Glutamatergic neuron (in vitro differentiated cells): ENCODE measurements around the gene BAIAP2L2. TPM values are rescaled to one million over a fixed set of nuclear protein-coding genes. Genes with fewer than 3 reads are reported as not detected.

Experiments used
- DNase-seq: peaks from one replicate; pipeline ENCODE4 v3.0.0; 2022
- H3K27ac Mint-ChIP-seq: one replicate; pipeline ENCODE4 v1.8.0; 2020; ENCODE audit warnings: mild to moderate bottlenecking, mixed read lengths, inconsistent platforms; ENCODE audit not compliant: unreplicated experiment
- H3K27me3 Mint-ChIP-seq: one replicate; pipeline ENCODE4 v1.8.0; 2020; ENCODE audit warnings: mild to moderate bottlenecking, moderate library complexity, mixed read lengths, inconsistent platforms; ENCODE audit not compliant: unreplicated experiment
- H3K36me3 Mint-ChIP-seq: one replicate; pipeline ENCODE4 v1.8.0; 2020; ENCODE audit warnings: mild to moderate bottlenecking, mixed read lengths, inconsistent platforms; ENCODE audit not compliant: unreplicated experiment
- H3K4me1 Mint-ChIP-seq: one replicate; pipeline ENCODE4 v1.8.0; 2020; ENCODE audit warnings: mild to moderate bottlenecking, low read depth, mixed read lengths, inconsistent platforms; ENCODE audit not compliant: unreplicated experiment
- H3K4me3 Mint-ChIP-seq: one replicate; pipeline ENCODE4 v1.8.0; 2020; ENCODE audit warnings: mild to moderate bottlenecking, mixed read lengths, inconsistent platforms; ENCODE audit not compliant: unreplicated experiment
- H3K9me3 Mint-ChIP-seq: one replicate; pipeline ENCODE4 v1.8.0; 2020; ENCODE audit warnings: mild to moderate bottlenecking, moderate library complexity, mixed read lengths, inconsistent platforms; ENCODE audit not compliant: unreplicated experiment
- CTCF ChIP-seq: fragments of 200-600 bp; sonication (generic); IDR thresholded peaks from one replicate; pipeline ENCODE4 v1.5.0; 2021; ENCODE audit not compliant: partially characterized antibody, unreplicated experiment
- total RNA-seq: library from RNA; stranded (reverse); fragmentation: NEBNext Ultra II Directional; extraction: Animal tissue kit (Norgen Biotek cat#: 25700); gene quantifications from one replicate; pipeline ENCODE4 v1.2.1, GENCODE V29; 2021; ENCODE audit not compliant: unreplicated experiment

BAIAP2L2 gene
- total RNA-seq, 1 donor from 2014 or later = 28.6 TPM

GRCh38 chr22:38111925-38112355, 1.5 kb upstream of the BAIAP2L2 start:
- DNase-seq = no peak
- Mint-ChIP-seq H3K9me3 (peaks cover 7% of the 10 kb centered on the region), H3K27ac (no peak overlapping the region), H3K4me1 (peaks cover 8% of the 10 kb centered on the region), H3K36me3 (no peaks in the 10 kb centered on the region), H3K4me3 (no peak overlapping the region), H3K27me3 (peaks cover 9% of the 10 kb centered on the region)
- no peak for TF ChIP-seq CTCF

- H3K4me1 Mint-ChIP-seq = peaks cover 8% of the 10 kb centered on the region
- H3K27me3 Mint-ChIP-seq = peaks cover 9% of the 10 kb centered on the region
- TF ChIP-seq CTCF = no peak
- no peak overlapping the region for H3K27ac Mint-ChIP-seq
- DNase-seq = no peak
- no peaks in the 10 kb centered on the region for H3K36me3 Mint-ChIP-seq
- H3K4me3 Mint-ChIP-seq = no peak overlapping the region
- H3K9me3 Mint-ChIP-seq = peaks cover 5% of the 10 kb centered on the region
Measured at GRCh38 chr22:38110863-38111852, 674 bp upstream of the BAIAP2L2 start.

GRCh38 chr22:38109371-38110001, 998 bp downstream of the BAIAP2L2 start:
- H3K27ac Mint-ChIP-seq = peak overlapping the region; percentile 38
- peak; percentile 61 for DNase-seq

GRCh38 chr22:38108561-38109319, 1.7 kb downstream of the BAIAP2L2 start:
- no peak overlapping the region for H3K4me3 Mint-ChIP-seq
- DNase-seq = no peak
- no peaks in the 10 kb centered on the region for H3K36me3 Mint-ChIP-seq
- H3K4me1 Mint-ChIP-seq = peaks cover 11% of the 10 kb centered on the region
- H3K9me3 Mint-ChIP-seq = peaks cover 3% of the 10 kb centered on the region
- H3K27ac Mint-ChIP-seq = no peak overlapping the region
- no peak for TF ChIP-seq CTCF
- H3K27me3 Mint-ChIP-seq = peaks cover 7% of the 10 kb centered on the region

More at GRCh38 chr22:38109371-38110001, 998 bp downstream of the BAIAP2L2 start:
- Mint-ChIP-seq H3K4me1 (peaks cover 8% of the 10 kb centered on the region), H3K9me3 (peaks cover 5% of the 10 kb centered on the region), H3K4me3 (no peak overlapping the region), H3K36me3 (no peaks in the 10 kb centered on the region), H3K27me3 (peaks cover 9% of the 10 kb centered on the region)
- TF ChIP-seq CTCF = no peak
